Gastrocnemius medialis (tissue), 4 donors: ENCODE data around the gene ATP11B. TPM values are rescaled to one million over a fixed set of nuclear protein-coding genes. Genes with fewer than 3 reads are reported as not detected.

Source experiments
- ATAC-seq, 2 donors: fragments of 150-250 bp; one replicate each; pipeline ENCODE4 v1.9.1; 2016
- DNase-seq, 2 donors: peaks; one replicate each; pipeline ENCODE4 v3.0.0-alpha.2; 2019
- H3K27ac ChIP-seq, 4 donors: fragments of 200-600 bp; sonication (generic); 1 replicate in 1 of 4; 2 replicates in 3 of 4; pipeline ENCODE4 v1.5.1; 2016 to 2018; ENCODE audit warnings: mild to moderate bottlenecking in 2 of 4, moderate library complexity in 1 of 4
- H3K27me3 ChIP-seq, 3 donors: fragments of 200-600 bp; sonication (generic) in 2 of 3; 1 replicate in 1 of 3; 2 replicates in 2 of 3; pipeline versions ENCODE4 v1.5.1 to v1.6.0; 2016 to 2019; ENCODE audit warnings: mild to moderate bottlenecking in 1 of 3, moderate library complexity in 1 of 3
- H3K36me3 ChIP-seq, 2 donors: fragments of 200-600 bp; sonication (generic) in 1 of 2; one replicate each; pipeline ENCODE4 v1.5.1; 2017 to 2018
- H3K4me1 ChIP-seq, 2 donors: fragments of 200-600 bp; sonication (generic) in 1 of 2; one replicate each; pipeline ENCODE4 v1.5.1; 2016 to 2017; ENCODE audit warnings: mild to moderate bottlenecking in 2 of 2
- H3K4me3 ChIP-seq, 4 donors: fragments of 200-600 bp; sonication (generic) in 3 of 4; 1 replicate in 1 of 4; 2 replicates in 3 of 4; pipeline ENCODE4 v1.5.1; 2016 to 2019; ENCODE audit warnings: mild to moderate bottlenecking in 2 of 4
- H3K9me3 ChIP-seq, 3 donors: fragments of 200-600 bp; sonication (generic) in 2 of 3; 1 replicate in 1 of 3; 2 replicates in 2 of 3; pipeline ENCODE4 v1.5.1; 2016 to 2019
- POLR2A ChIP-seq, 2 donors: fragments of 450-650 bp; IDR thresholded peaks; one replicate each; pipeline ENCODE4 v1.6.1; 2017; ENCODE audit warnings: antibody characterized with exemption in 2 of 2, mild to moderate bottlenecking in 2 of 2, moderate library complexity in 2 of 2
- in situ Hi-C, 4 donors: fragments of 200-750 bp; cut with MboI; loops; one replicate each; pipeline versions ENCODE4 v1.15.0 to v1.8.0; 2017; ENCODE audit warnings: low sequenced_read_pairs in 4 of 4
- intact Hi-C: fragments of 100-400 bp; cut with DNase I; formaldehyde crosslinking; loops from one replicate; pipeline ENCODE4 v1.15.1; 2023; ENCODE audit warnings: low total_unique reads
- total RNA-seq, 4 donors: library from RNA; depleted of rRNA; stranded (reverse); fragments of >200 nt; gene quantifications; one replicate each; pipeline versions ENCODE4 v1.1.0 to v1.2.3, GENCODE V29; 2016
- TF ChIP-seq, protein P1 (sequence below), 5 experiments: fragments of 450-650 bp in 3 of 5; fragments of 200-600 bp in 2 of 5; sonication (generic) in 2 of 5; IDR thresholded peaks in 4 of 5; conservative IDR thresholded peaks in 1 of 5; 1 replicate in 4 of 5; 2 replicates in 1 of 5; pipeline ENCODE4 v1.5.1; 2016 to 2019; ENCODE audit warnings: antibody characterized with exemption in 5 of 5, mild to moderate bottlenecking in 3 of 5, moderate library complexity in 3 of 5

The ATP11B gene
- total RNA-seq, 4 donors from 2014 or later: 16.3 to 44.6 (median 23.4) TPM

DNA sequence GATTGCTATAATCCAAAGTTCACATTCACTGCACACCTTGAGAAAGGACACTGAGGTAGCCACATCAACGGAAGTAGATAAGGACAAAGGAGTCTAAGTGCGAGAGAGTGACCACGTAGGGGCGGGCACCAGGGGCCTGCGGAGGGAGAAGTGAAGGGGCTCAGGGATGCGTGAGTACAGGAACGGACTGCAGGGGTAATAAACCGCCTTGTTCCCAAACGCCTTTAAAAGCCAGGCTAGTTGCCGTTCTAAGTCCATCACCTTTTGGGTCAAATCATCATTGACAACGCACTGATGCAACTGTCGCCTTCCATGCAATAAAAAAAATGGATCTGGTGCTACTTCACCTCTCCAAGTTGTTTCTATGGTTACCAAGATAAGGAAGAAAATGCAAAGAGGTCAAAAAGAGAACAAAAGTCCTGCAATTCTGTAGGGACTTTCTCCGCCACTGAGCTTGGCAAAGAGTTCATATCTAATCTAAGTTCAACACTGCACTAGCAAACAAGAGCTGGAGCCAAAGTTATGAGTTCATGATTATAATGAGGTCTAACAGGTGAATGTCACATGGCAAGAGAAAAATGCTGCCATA lies 32.6 kb upstream of the ATP11B start:
- no peaks in the 10 kb centered on the region for H3K27me3 ChIP-seq
- H3K27ac ChIP-seq: no peak overlapping the region
- no peak for DNase-seq
- intact Hi-C loops: no loop called here
- TF ChIP-seq, protein P1, sequence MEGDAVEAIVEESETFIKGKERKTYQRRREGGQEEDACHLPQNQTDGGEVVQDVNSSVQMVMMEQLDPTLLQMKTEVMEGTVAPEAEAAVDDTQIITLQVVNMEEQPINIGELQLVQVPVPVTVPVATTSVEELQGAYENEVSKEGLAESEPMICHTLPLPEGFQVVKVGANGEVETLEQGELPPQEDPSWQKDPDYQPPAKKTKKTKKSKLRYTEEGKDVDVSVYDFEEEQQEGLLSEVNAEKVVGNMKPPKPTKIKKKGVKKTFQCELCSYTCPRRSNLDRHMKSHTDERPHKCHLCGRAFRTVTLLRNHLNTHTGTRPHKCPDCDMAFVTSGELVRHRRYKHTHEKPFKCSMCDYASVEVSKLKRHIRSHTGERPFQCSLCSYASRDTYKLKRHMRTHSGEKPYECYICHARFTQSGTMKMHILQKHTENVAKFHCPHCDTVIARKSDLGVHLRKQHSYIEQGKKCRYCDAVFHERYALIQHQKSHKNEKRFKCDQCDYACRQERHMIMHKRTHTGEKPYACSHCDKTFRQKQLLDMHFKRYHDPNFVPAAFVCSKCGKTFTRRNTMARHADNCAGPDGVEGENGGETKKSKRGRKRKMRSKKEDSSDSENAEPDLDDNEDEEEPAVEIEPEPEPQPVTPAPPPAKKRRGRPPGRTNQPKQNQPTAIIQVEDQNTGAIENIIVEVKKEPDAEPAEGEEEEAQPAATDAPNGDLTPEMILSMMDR (IDR thresholded peaks at IDR 0.05 in 4 of 5, conservative IDR thresholded peaks at IDR 0.05 in 1 of 5): no peak
- TF ChIP-seq POLR2A (IDR thresholded peaks at IDR 0.05): no peak
- H3K9me3 ChIP-seq: no peaks in the 10 kb centered on the region
- no peaks in the 10 kb centered on the region for H3K4me1 ChIP-seq
- in situ Hi-C loops: no loop called here
- ATAC-seq: no peak
- no peaks in the 10 kb centered on the region for H3K36me3 ChIP-seq
- H3K4me3 ChIP-seq: no peak overlapping the region

DNA sequence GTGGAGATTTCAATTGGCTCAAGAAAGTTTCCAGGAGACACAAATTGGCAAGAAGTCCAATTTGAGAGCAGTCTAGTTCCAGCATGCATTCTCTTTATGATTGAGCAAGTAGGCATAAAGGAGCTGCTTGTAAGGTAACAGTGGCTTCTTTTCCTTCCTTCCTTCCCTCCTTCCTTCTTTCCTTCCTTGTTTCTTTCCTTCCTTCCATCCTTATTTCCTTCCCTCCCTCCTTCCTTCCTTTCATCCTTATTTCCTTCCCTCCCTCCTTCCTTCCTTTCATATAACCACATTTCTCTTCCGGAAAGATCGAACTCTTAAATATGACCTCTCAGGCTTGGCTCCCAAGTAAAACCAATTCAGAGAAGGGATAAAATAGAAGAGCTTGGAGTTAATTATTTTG lies 29.4 kb upstream of the ATP11B start:
- Histone ChIP-seq H3K27ac (no peak overlapping the region), H3K9me3 (no peaks in the 10 kb centered on the region), H3K27me3 (no peaks in the 10 kb centered on the region), H3K4me1 (no peaks in the 10 kb centered on the region), H3K4me3 (no peak overlapping the region), H3K36me3 (no peaks in the 10 kb centered on the region)
- DNase-seq: no peak
- in situ Hi-C loops: no loop called here
- no peak for ATAC-seq
- no peak for TF ChIP-seq POLR2A (IDR thresholded peaks at IDR 0.05)
- TF ChIP-seq, protein P1 (IDR thresholded peaks at IDR 0.05 in 4 of 5, conservative IDR thresholded peaks at IDR 0.05 in 1 of 5): no peak
- intact Hi-C loops: no loop called here

GRCh38 chr3:182765287-182765686 lies 28.0 kb upstream of the ATP11B start:
- in situ Hi-C loops: no loop called here
- DNase-seq: no peak
- TF ChIP-seq, protein P1 (IDR thresholded peaks at IDR 0.05 in 4 of 5, conservative IDR thresholded peaks at IDR 0.05 in 1 of 5): no peak

GRCh38 chr3:182766099-182766498 lies 27.2 kb upstream of the ATP11B start:
- ATAC-seq: no peak
- H3K27me3 ChIP-seq: no peaks in the 10 kb centered on the region
- no peaks in the 10 kb centered on the region for H3K36me3 ChIP-seq
- H3K4me3 ChIP-seq: no peak overlapping the region
- H3K4me1 ChIP-seq: no peaks in the 10 kb centered on the region
- in situ Hi-C loops: no loop called here
- intact Hi-C loops: no loop called here
- H3K27ac ChIP-seq: no peak overlapping the region
- no peaks in the 10 kb centered on the region for H3K9me3 ChIP-seq
- no peak for TF ChIP-seq POLR2A (IDR thresholded peaks at IDR 0.05)
- TF ChIP-seq, protein P1 (IDR thresholded peaks at IDR 0.05 in 4 of 5, conservative IDR thresholded peaks at IDR 0.05 in 1 of 5): no peak
- DNase-seq: no peak

More at GRCh38 chr3:182765287-182765686, 28.0 kb upstream of the ATP11B start:
- H3K9me3 ChIP-seq: no peaks in the 10 kb centered on the region
- intact Hi-C loops: no loop called here
- no peak overlapping the region for H3K27ac ChIP-seq
- H3K27me3 ChIP-seq: no peaks in the 10 kb centered on the region
- no peaks in the 10 kb centered on the region for H3K36me3 ChIP-seq
- no peak overlapping the region for H3K4me3 ChIP-seq
- no peaks in the 10 kb centered on the region for H3K4me1 ChIP-seq
- ATAC-seq: no peak

GRCh38 chr3:182768413-182768812 lies 24.9 kb upstream of the ATP11B start:
- Histone ChIP-seq H3K27me3 (no peaks in the 10 kb centered on the region), H3K36me3 (no peaks in the 10 kb centered on the region), H3K27ac (no peak overlapping the region), H3K4me3 (no peak overlapping the region), H3K9me3 (no peaks in the 10 kb centered on the region), H3K4me1 (no peaks in the 10 kb centered on the region)
- in situ Hi-C loops (no loop called here), intact Hi-C loops (no loop called here)
- no peak for TF ChIP-seq POLR2A (IDR thresholded peaks at IDR 0.05)
- TF ChIP-seq, protein P1 (IDR thresholded peaks at IDR 0.05 in 4 of 5, conservative IDR thresholded peaks at IDR 0.05 in 1 of 5): no peak
- no peak for ATAC-seq
- DNase-seq: no peak
